Central memory CD8-positive, alpha-beta T cell (primary cell): ENCODE data around the gene OTUB1.

ENCODE experiments used
- ATAC-seq: fragments of 150-1000 bp; cut with Tn5 transposase; replicated peaks from 2 replicates; pipeline ENCODE4 v1.10.0; 2022; ENCODE audit warnings: mild to moderate bottlenecking, moderate FRiP score, moderate number of reproducible peaks; ENCODE audit not compliant: poor library complexity, severe bottlenecking; ENCODE audit errors: extremely low read depth
- DNase-seq, 2 donors: peaks; one replicate each; pipeline ENCODE4 v3.0.0; 2021; ENCODE audit warnings: low spot score in 2 of 2
- H3K27ac Mint-ChIP-seq: one replicate; pipeline ENCODE4 v1.8.0; 2022; ENCODE audit warnings: low read depth, mild to moderate bottlenecking, moderate library complexity, mixed read lengths
- H3K27me3 Mint-ChIP-seq: one replicate; pipeline ENCODE4 v1.8.0; 2022; ENCODE audit warnings: mixed read lengths
- H3K36me3 Mint-ChIP-seq: one replicate; pipeline ENCODE4 v1.8.0; 2022; ENCODE audit warnings: mild to moderate bottlenecking, moderate library complexity, mixed read lengths; ENCODE audit not compliant: insufficient read depth
- H3K4me1 Mint-ChIP-seq: one replicate; pipeline ENCODE4 v1.8.0; 2022; ENCODE audit warnings: mixed read lengths
- H3K4me3 Mint-ChIP-seq: one replicate; pipeline ENCODE4 v1.8.0; 2022; ENCODE audit warnings: mild to moderate bottlenecking, moderate library complexity, mixed read lengths
- H3K9me3 Mint-ChIP-seq: one replicate; pipeline ENCODE4 v1.8.0; 2022; ENCODE audit warnings: mixed read lengths

The OTUB1 gene

GRCh38 chr11:63991558-63991957, 5.3 kb downstream of the OTUB1 start:
- Mint-ChIP-seq H3K27ac (no peak overlapping the region), H3K27me3 (no peaks in the 10 kb centered on the region), H3K4me3 (no peak overlapping the region), H3K36me3 (peaks cover 54% of the 10 kb centered on the region), H3K9me3 (no peaks in the 10 kb centered on the region), H3K4me1 (peaks cover 40% of the 10 kb centered on the region)
- no peak for ATAC-seq
- DNase-seq = no peak

GRCh38 chr11:63993100-63993499, 6.9 kb downstream of the OTUB1 start:
- Mint-ChIP-seq H3K36me3 (peaks cover 64% of the 10 kb centered on the region), H3K4me3 (no peak overlapping the region), H3K27ac (no peak overlapping the region), H3K9me3 (no peaks in the 10 kb centered on the region), H3K4me1 (peaks cover 44% of the 10 kb centered on the region), H3K27me3 (no peaks in the 10 kb centered on the region)
- ATAC-seq = no peak
- no peak for DNase-seq

- no peak for ATAC-seq
- Mint-ChIP-seq H3K4me3 (no peak overlapping the region), H3K36me3 (peaks cover 60% of the 10 kb centered on the region), H3K4me1 (peaks cover 42% of the 10 kb centered on the region), H3K27ac (no peak overlapping the region), H3K27me3 (no peaks in the 10 kb centered on the region), H3K9me3 (no peaks in the 10 kb centered on the region)
- DNase-seq = no peak
These were observed 7.8 kb downstream of the OTUB1 start for GRCh38 chr11:63993993-63994392.

GRCh38 chr11:63996512-63996911, 10.3 kb downstream of the OTUB1 start:
- peaks cover 40% of the 10 kb centered on the region for H3K4me1 Mint-ChIP-seq
- H3K27ac Mint-ChIP-seq = no peak overlapping the region
- DNase-seq = no peak
- no peaks in the 10 kb centered on the region for H3K27me3 Mint-ChIP-seq
- ATAC-seq = no peak
- H3K9me3 Mint-ChIP-seq = no peaks in the 10 kb centered on the region
- H3K4me3 Mint-ChIP-seq = no peak overlapping the region
- H3K36me3 Mint-ChIP-seq = peaks cover 39% of the 10 kb centered on the region

- peaks cover 33% of the 10 kb centered on the region for H3K36me3 Mint-ChIP-seq
These were observed 11.0 kb downstream of the OTUB1 start for GRCh38 chr11:63997104-63997700.

GRCh38 chr11:63997801-63998337, 11.6 kb downstream of the OTUB1 start:
- Mint-ChIP-seq H3K9me3 (no peaks in the 10 kb centered on the region), H3K27ac (peak overlapping the region; percentile 72), H3K4me3 (peak overlapping the region; percentile 41), H3K27me3 (no peaks in the 10 kb centered on the region), H3K4me1 (peaks cover 35% of the 10 kb centered on the region), H3K36me3 (peaks cover 31% of the 10 kb centered on the region)
- DNase-seq = no peak
- ATAC-seq = no peak

More at GRCh38 chr11:63997104-63997700, 11.0 kb downstream of the OTUB1 start:
- DNase-seq (no peak), ATAC-seq (no peak)
- Mint-ChIP-seq H3K27me3 (no peaks in the 10 kb centered on the region), H3K27ac (peak overlapping the region; percentile 72), H3K4me3 (no peak overlapping the region), H3K4me1 (peaks cover 36% of the 10 kb centered on the region), H3K9me3 (no peaks in the 10 kb centered on the region)

GRCh38 chr11:63998558-63999348, 12.5 kb downstream of the OTUB1 start:
- no peaks in the 10 kb centered on the region for H3K9me3 Mint-ChIP-seq
- H3K27me3 Mint-ChIP-seq = no peaks in the 10 kb centered on the region
- DNase-seq (no peak), ATAC-seq (no peak)
- peak overlapping the region; percentile 41 for H3K4me3 Mint-ChIP-seq
- peaks cover 28% of the 10 kb centered on the region for H3K4me1 Mint-ChIP-seq
- peak overlapping the region; percentile 72 for H3K27ac Mint-ChIP-seq
- H3K36me3 Mint-ChIP-seq = peaks cover 27% of the 10 kb centered on the region

GRCh38 chr11:63999349-64000025, 13.2 kb downstream of the OTUB1 start:
- peaks cover 25% of the 10 kb centered on the region for H3K36me3 Mint-ChIP-seq
- no peak overlapping the region for H3K27ac Mint-ChIP-seq
- H3K27me3 Mint-ChIP-seq = no peaks in the 10 kb centered on the region
- H3K9me3 Mint-ChIP-seq = no peaks in the 10 kb centered on the region
- ATAC-seq = peak; percentile 49
- peak in 1 of 2 donors; percentile 33 for DNase-seq
- H3K4me1 Mint-ChIP-seq = peaks cover 23% of the 10 kb centered on the region
- peak overlapping the region; percentile 65 for H3K4me3 Mint-ChIP-seq

- ATAC-seq (peak; percentile 80), DNase-seq (peak; percentile 60 to 62)
- H3K27ac Mint-ChIP-seq = no peak overlapping the region
- H3K4me3 Mint-ChIP-seq = peak overlapping the region; percentile 65
- peaks cover 19% of the 10 kb centered on the region for H3K36me3 Mint-ChIP-seq
- H3K27me3 Mint-ChIP-seq = peaks cover under 1% of the 10 kb centered on the region
- peaks cover 18% of the 10 kb centered on the region for H3K4me1 Mint-ChIP-seq
- no peaks in the 10 kb centered on the region for H3K9me3 Mint-ChIP-seq
These were observed 13.9 kb downstream of the OTUB1 start for GRCh38 chr11:64000026-64000739.

GRCh38 chr11:64000740-64001483, 14.7 kb downstream of the OTUB1 start:
- DNase-seq = no peak
- no peak for ATAC-seq
- Mint-ChIP-seq H3K9me3 (no peaks in the 10 kb centered on the region), H3K27ac (no peak overlapping the region), H3K4me1 (peaks cover 18% of the 10 kb centered on the region), H3K4me3 (peak overlapping the region; percentile 65), H3K27me3 (peaks cover 8% of the 10 kb centered on the region), H3K36me3 (peaks cover 16% of the 10 kb centered on the region)

- peaks cover 15% of the 10 kb centered on the region for H3K36me3 Mint-ChIP-seq
- H3K9me3 Mint-ChIP-seq = no peaks in the 10 kb centered on the region
- ATAC-seq (no peak), DNase-seq (no peak)
- H3K27ac Mint-ChIP-seq = no peak overlapping the region
- peak overlapping the region; percentile 65 for H3K4me3 Mint-ChIP-seq
- peaks cover 22% of the 10 kb centered on the region for H3K4me1 Mint-ChIP-seq
- H3K27me3 Mint-ChIP-seq = peaks cover 16% of the 10 kb centered on the region
These were observed 15.5 kb downstream of the OTUB1 start for GRCh38 chr11:64001484-64002420.
